GM04504 (cell line): ENCODE data around the gene ZNF276.
A peak's percentile ranks its signal among the peaks of the same experiment; 100 is the strongest.
"Not testable (repeated sequence)": the region's sequence is repeated elsewhere in the genome, so short reads cannot be mapped to it uniquely, and the experiment has no call there.

Experiments
- DNase-seq: peaks from one replicate; pipeline ENCODE4 v3.0.0-alpha.2; 2012; ENCODE audit warnings: low read depth

Gene ZNF276

GRCh38 chr16:89695875-89696669, 25.3 kb upstream of the ZNF276 start:
- no peak for DNase-seq

- DNase-seq, result no peak
These were observed 24.6 kb upstream of the ZNF276 start for GRCh38 chr16:89696670-89697128.

GRCh38 chr16:89697161-89697615, 24.1 kb upstream of the ZNF276 start:
- no peak for DNase-seq

GRCh38 chr16:89697616-89698331, 23.6 kb upstream of the ZNF276 start:
- no peak for DNase-seq

GRCh38 chr16:89698717-89699116, 22.6 kb upstream of the ZNF276 start:
- DNase-seq, result not testable (repeated sequence)

- not testable (repeated sequence) for DNase-seq
These were observed 21.7 kb upstream of the ZNF276 start for GRCh38 chr16:89699629-89700099.

- peak; percentile 95 for DNase-seq
These were observed 21.2 kb upstream of the ZNF276 start for GRCh38 chr16:89700100-89700648.

GRCh38 chr16:89700649-89701424, 20.5 kb upstream of the ZNF276 start:
- DNase-seq, result no peak

- DNase-seq, result peak; percentile 44
These were observed 19.6 kb upstream of the ZNF276 start, which contains the start of gene SPATA2L for GRCh38 chr16:89701425-89702406. SPATA2L (minus strand) TSS chr16:89701705; CDS start chr16:89701232, 473 bp downstream.

- DNase-seq, result no peak
These were observed 17.1 kb upstream of the ZNF276 start for GRCh38 chr16:89704281-89704680.

- DNase-seq, result no peak
These were observed 16.3 kb upstream of the ZNF276 start for GRCh38 chr16:89705006-89705405.

GRCh38 chr16:89706518-89707260, 14.6 kb upstream of the ZNF276 start:
- no peak for DNase-seq

GRCh38 chr16:89707695-89708094, 13.6 kb upstream of the ZNF276 start:
- DNase-seq, result no peak

GRCh38 chr16:89708481-89708931, 12.8 kb upstream of the ZNF276 start:
- no peak for DNase-seq

GRCh38 chr16:89709166-89709565, 12.2 kb upstream of the ZNF276 start:
- DNase-seq, result no peak

GRCh38 chr16:89709716-89710432, 11.5 kb upstream of the ZNF276 start:
- DNase-seq, result no peak

GRCh38 chr16:89710709-89711564, 10.4 kb upstream of the ZNF276 start:
- DNase-seq, result no peak
